Osteocyte (in vitro differentiated cells): ENCODE results near the gene SENP3. TPM values are rescaled to one million over a fixed set of nuclear protein-coding genes. Genes with fewer than 3 reads are reported as not detected.
A peak's percentile ranks its signal among the peaks of the same experiment; 100 is the strongest.

ENCODE experiments used
- DNase-seq: peaks from one replicate; pipeline ENCODE4 v3.0.0; 2021; ENCODE audit warnings: mixed read lengths; ENCODE audit not compliant: unreplicated experiment; ENCODE audit errors: extremely low spot score
- H3K27ac Mint-ChIP-seq: one replicate; pipeline ENCODE4 v1.8.0; 2021; ENCODE audit warnings: mild to moderate bottlenecking, mixed read lengths; ENCODE audit not compliant: unreplicated experiment
- H3K27me3 Mint-ChIP-seq: one replicate; pipeline ENCODE4 v1.8.0; 2021; ENCODE audit warnings: mixed read lengths; ENCODE audit not compliant: unreplicated experiment
- H3K36me3 Mint-ChIP-seq: one replicate; pipeline ENCODE4 v1.8.0; 2021; ENCODE audit warnings: mixed read lengths; ENCODE audit not compliant: unreplicated experiment
- H3K4me1 Mint-ChIP-seq: one replicate; pipeline ENCODE4 v1.8.0; 2021; ENCODE audit warnings: mixed read lengths; ENCODE audit not compliant: unreplicated experiment
- H3K4me3 Mint-ChIP-seq: one replicate; pipeline ENCODE4 v1.8.0; 2021; ENCODE audit warnings: mild to moderate bottlenecking, moderate library complexity, mixed read lengths; ENCODE audit not compliant: unreplicated experiment
- H3K9me3 Mint-ChIP-seq: one replicate; pipeline ENCODE4 v1.8.0; 2021; ENCODE audit warnings: mixed read lengths; ENCODE audit not compliant: unreplicated experiment
- total RNA-seq: library from RNA; stranded (reverse); gene quantifications from 2 replicates; pipeline ENCODE4 v1.2.1, GENCODE V29; 2021
- TF ChIP-seq, protein P1 (sequence below): fragments of 200-600 bp; sonication (generic); IDR thresholded peaks from 2 replicates; pipeline ENCODE4 v1.5.0; 2021; ENCODE audit warnings: antibody characterized with exemption, mild to moderate bottlenecking, moderate library complexity

The SENP3 gene
- total RNA-seq, 1 donor from 2014 or later = 52.5 TPM

GRCh38 chr17:7515911-7516610 lies 45.7 kb upstream of the SENP3 start:
- no peaks in the 10 kb centered on the region for H3K27me3 Mint-ChIP-seq
- no peak overlapping the region for H3K27ac Mint-ChIP-seq
- H3K36me3 Mint-ChIP-seq = peaks cover 24% of the 10 kb centered on the region
- DNase-seq = no peak
- no peaks in the 10 kb centered on the region for H3K4me1 Mint-ChIP-seq
- TF ChIP-seq, protein P1, sequence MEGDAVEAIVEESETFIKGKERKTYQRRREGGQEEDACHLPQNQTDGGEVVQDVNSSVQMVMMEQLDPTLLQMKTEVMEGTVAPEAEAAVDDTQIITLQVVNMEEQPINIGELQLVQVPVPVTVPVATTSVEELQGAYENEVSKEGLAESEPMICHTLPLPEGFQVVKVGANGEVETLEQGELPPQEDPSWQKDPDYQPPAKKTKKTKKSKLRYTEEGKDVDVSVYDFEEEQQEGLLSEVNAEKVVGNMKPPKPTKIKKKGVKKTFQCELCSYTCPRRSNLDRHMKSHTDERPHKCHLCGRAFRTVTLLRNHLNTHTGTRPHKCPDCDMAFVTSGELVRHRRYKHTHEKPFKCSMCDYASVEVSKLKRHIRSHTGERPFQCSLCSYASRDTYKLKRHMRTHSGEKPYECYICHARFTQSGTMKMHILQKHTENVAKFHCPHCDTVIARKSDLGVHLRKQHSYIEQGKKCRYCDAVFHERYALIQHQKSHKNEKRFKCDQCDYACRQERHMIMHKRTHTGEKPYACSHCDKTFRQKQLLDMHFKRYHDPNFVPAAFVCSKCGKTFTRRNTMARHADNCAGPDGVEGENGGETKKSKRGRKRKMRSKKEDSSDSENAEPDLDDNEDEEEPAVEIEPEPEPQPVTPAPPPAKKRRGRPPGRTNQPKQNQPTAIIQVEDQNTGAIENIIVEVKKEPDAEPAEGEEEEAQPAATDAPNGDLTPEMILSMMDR = no peak
- H3K9me3 Mint-ChIP-seq = no peaks in the 10 kb centered on the region
- no peak overlapping the region for H3K4me3 Mint-ChIP-seq

- H3K4me3 Mint-ChIP-seq = no peak overlapping the region
- no peak overlapping the region for H3K27ac Mint-ChIP-seq
- H3K27me3 Mint-ChIP-seq = peaks cover 4% of the 10 kb centered on the region
- TF ChIP-seq, protein P1 = peak; percentile 47
- no peaks in the 10 kb centered on the region for H3K9me3 Mint-ChIP-seq
- no peaks in the 10 kb centered on the region for H3K36me3 Mint-ChIP-seq
- no peak for DNase-seq
- H3K4me1 Mint-ChIP-seq = no peaks in the 10 kb centered on the region
These were observed 38.7 kb upstream of the SENP3 start for GRCh38 chr17:7523033-7523432.

DNA sequence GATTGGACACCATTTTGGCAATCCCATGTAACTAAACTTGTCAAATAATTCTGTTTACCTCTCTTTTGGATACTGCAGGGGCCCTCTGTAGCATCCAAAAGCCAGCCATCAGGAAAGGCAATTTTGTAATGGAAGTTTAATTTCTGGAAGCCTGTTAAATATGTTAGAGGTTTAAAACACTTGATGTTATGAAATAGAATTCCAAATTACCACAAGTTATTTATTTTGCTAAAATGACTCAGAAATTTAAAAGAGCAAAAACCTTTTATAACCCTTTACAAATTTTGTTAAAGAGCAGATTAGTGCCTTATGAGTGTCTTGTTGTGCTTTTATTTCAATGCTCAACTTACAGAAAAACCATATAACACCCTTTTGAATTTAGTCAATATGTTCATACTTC lies 32.9 kb upstream of the SENP3 start:
- no peak overlapping the region for H3K27ac Mint-ChIP-seq
- peaks cover 3% of the 10 kb centered on the region for H3K36me3 Mint-ChIP-seq
- H3K27me3 Mint-ChIP-seq = peaks cover 4% of the 10 kb centered on the region
- peaks cover 11% of the 10 kb centered on the region for H3K4me1 Mint-ChIP-seq
- DNase-seq = no peak
- no peak overlapping the region for H3K4me3 Mint-ChIP-seq
- TF ChIP-seq, protein P1 = no peak
- H3K9me3 Mint-ChIP-seq = no peaks in the 10 kb centered on the region

DNA sequence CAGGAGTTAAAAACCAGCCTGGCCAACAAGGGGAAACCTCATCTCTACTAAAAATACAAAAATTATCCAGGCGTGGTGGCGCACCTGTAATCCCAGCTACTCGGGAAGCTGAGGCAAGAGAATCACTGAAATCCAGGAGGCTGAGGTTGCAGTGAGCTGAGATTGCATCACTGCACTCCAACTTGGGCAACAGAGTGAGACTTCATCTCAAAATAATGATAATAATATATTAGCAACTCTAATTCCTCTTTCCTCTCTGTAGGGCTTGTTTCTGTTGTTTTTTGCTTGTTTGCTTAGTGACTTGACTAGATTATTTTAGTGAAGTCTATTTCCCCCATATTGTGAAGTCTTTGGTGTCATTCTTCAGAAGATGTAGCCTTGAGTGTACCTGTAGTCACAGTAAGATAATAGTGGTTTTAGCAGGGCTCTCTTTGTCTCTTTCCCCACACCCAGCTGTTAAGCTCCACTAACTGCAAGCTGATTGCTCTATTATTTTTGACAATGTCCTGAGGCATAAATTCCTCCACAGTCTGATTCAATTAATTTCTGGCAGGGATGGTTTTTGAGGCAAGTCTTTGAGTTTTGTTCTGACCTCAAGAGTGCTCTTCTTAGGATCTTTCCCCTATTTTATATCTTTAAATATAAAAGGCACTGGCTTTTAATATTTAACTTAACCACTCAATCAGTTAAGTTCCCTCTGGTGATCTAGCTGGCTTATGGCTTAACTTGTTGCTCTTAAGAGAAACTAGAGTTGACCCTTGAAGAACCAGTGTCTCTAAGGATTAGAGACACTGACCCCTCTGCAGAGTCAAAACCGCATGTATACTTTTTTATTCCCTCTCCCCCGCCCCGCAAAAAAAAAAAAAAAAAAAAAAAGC lies 31.5 kb upstream of the SENP3 start:
- DNase-seq = no peak
- Mint-ChIP-seq H3K4me1 (peaks cover 11% of the 10 kb centered on the region), H3K27ac (peak overlapping the region; percentile 67), H3K27me3 (peaks cover 1% of the 10 kb centered on the region), H3K36me3 (peaks cover 3% of the 10 kb centered on the region), H3K9me3 (no peaks in the 10 kb centered on the region), H3K4me3 (no peak overlapping the region)
- TF ChIP-seq, protein P1 = no peak

GRCh38 chr17:7538050-7538449 lies 23.7 kb upstream of the SENP3 start:
- H3K27me3 Mint-ChIP-seq = peaks cover 5% of the 10 kb centered on the region
- peaks cover 5% of the 10 kb centered on the region for H3K9me3 Mint-ChIP-seq
- DNase-seq = no peak
- H3K4me3 Mint-ChIP-seq = no peak overlapping the region
- no peak overlapping the region for H3K27ac Mint-ChIP-seq
- TF ChIP-seq, protein P1 = no peak
- H3K36me3 Mint-ChIP-seq = no peaks in the 10 kb centered on the region
- no peaks in the 10 kb centered on the region for H3K4me1 Mint-ChIP-seq
